PC-9 (cell line): Measurements from ENCODE around the gene RASL10B. TPM values are rescaled to one million over a fixed set of nuclear protein-coding genes. Genes with fewer than 3 reads are reported as not detected.
A peak's percentile ranks its signal among the peaks of the same experiment; 100 is the strongest.

ENCODE experiments used
- BruUV-seq: library from RNA; stranded (reverse); fragments of 400-500 nt; replicated peaks from 2 replicates; lab custom pipeline; 2021; lab: Mats Ljungman, UMichigan
- CTCF ChIA-PET: fragments of 300-600 bp; sonication (Branson Sonifier 250); formaldehyde crosslinking; loops from one replicate; lab custom pipeline; 2022; ENCODE audit warnings: antibody characterized with exemption; lab: Charles Lee
- POLR2A ChIA-PET: fragments of 300-600 bp; sonication (Branson Sonifier 250); formaldehyde crosslinking; loops from one replicate; lab custom pipeline; 2022; ENCODE audit warnings: antibody characterized with exemption; ENCODE audit not compliant: unreplicated experiment; lab: Charles Lee
- DNase-seq, 2 experiments: peaks; one replicate each; pipeline versions ENCODE4 v3.0.0 to v3.0.0-alpha.2; 2015 to 2022; ENCODE audit warnings: mixed read lengths in 1 of 2
- H2AFZ ChIP-seq: fragments of 200-600 bp; sonication (generic); 2 replicates; pipeline ENCODE4 v1.8.1; 2017; ENCODE audit warnings: antibody characterized with exemption
- H3F3A ChIP-seq: fragments of 200-600 bp; sonication (generic); 2 replicates; pipeline ENCODE4 v1.8.1; 2017; ENCODE audit warnings: antibody characterized with exemption, mild to moderate bottlenecking, low read depth; ENCODE audit not compliant: insufficient read depth
- H3K27ac ChIP-seq: fragments of 200-600 bp; sonication (generic); 2 replicates; pipeline ENCODE4 v1.6.1; 2016; ENCODE audit warnings: mixed run types
- H3K27me3 ChIP-seq: fragments of 200-600 bp; sonication (generic); 2 replicates; pipeline ENCODE4 v1.6.1; 2016; ENCODE audit warnings: low read depth, mixed run types; ENCODE audit not compliant: insufficient read depth
- H3K36me3 ChIP-seq: fragments of 200-600 bp; sonication (generic); 2 replicates; pipeline ENCODE4 v1.6.1; 2016; ENCODE audit warnings: low read depth, mixed run types
- H3K4me1 ChIP-seq: fragments of 200-600 bp; sonication (generic); replicated peaks from 2 replicates; pipeline ENCODE4 v1.6.1; 2016; ENCODE audit warnings: mixed run types; ENCODE audit not compliant: insufficient read depth
- H3K4me2 ChIP-seq: fragments of 200-600 bp; sonication (generic); 2 replicates; pipeline ENCODE4 v1.6.1; 2017; ENCODE audit warnings: mixed run types
- H3K4me3 ChIP-seq: fragments of 200-600 bp; sonication (generic); 2 replicates; pipeline ENCODE4 v1.6.1; 2016; ENCODE audit warnings: mixed run types
- H3K79me2 ChIP-seq: fragments of 200-600 bp; sonication (generic); 2 replicates; pipeline ENCODE4 v1.6.1; 2017; ENCODE audit warnings: low read depth, mixed run types
- H3K9me2 ChIP-seq: fragments of 200-600 bp; sonication (generic); 2 replicates; pipeline ENCODE4 v1.8.1; 2017; ENCODE audit warnings: mild to moderate bottlenecking; ENCODE audit not compliant: insufficient read depth
- H3K9me3 ChIP-seq: fragments of 200-600 bp; sonication (generic); 2 replicates; pipeline ENCODE4 v1.8.1; 2016; ENCODE audit warnings: low read depth; ENCODE audit not compliant: insufficient read depth
- H4K20me1 ChIP-seq: fragments of 200-600 bp; sonication (generic); 2 replicates; pipeline ENCODE4 v1.8.1; 2017; ENCODE audit not compliant: insufficient read depth
- CTCF ChIP-seq: fragments of 200-600 bp; sonication (generic); conservative IDR thresholded peaks from 2 replicates; pipeline ENCODE4 v1.6.1; 2017; ENCODE audit warnings: mixed run types, antibody characterized with exemption, mild to moderate bottlenecking, moderate library complexity
- EZH2 ChIP-seq: fragments of 200-600 bp; sonication (generic); IDR thresholded peaks from 2 replicates; pipeline ENCODE4 v1.8.0; 2017; ENCODE audit warnings: antibody characterized with exemption, low read depth
- intact Hi-C: fragments of 100-400 bp; cut with micrococcal nuclease; formaldehyde crosslinking; loops from one replicate; pipeline ENCODE4 v1.10.0; 2022; ENCODE audit not compliant: unreplicated experiment
- total RNA-seq: library from RNA; stranded (reverse); gene quantifications from 2 replicates; pipeline ENCODE4 v1.2.3, GENCODE V29; 2021

The RASL10B gene
- total RNA-seq, 1 experiment from 2014 or later: 0.11 TPM

- BruUV-seq: no TSS peak
These were observed 49.5 kb downstream of the RASL10B start for GRCh38 chr17:35780950-35781349.

GRCh38 chr17:35784895-35785294, 53.5 kb downstream of the RASL10B start:
- intact Hi-C loops: no loop called here
- BruUV-seq: no TSS peak
- Histone ChIP-seq H3K4me3 (no peak overlapping the region), H3K4me1 (peaks cover 71% of the 10 kb centered on the region), H4K20me1 (no peaks in the 10 kb centered on the region), H3K79me2 (no peaks in the 10 kb centered on the region), H3K36me3 (no peaks in the 10 kb centered on the region), H3F3A (peaks cover 49% of the 10 kb centered on the region), H3K9me2 (no peaks in the 10 kb centered on the region), H2AFZ (no peak overlapping the region), H3K4me2 (peak overlapping the region; percentile 57; the same call in 1 of the 2 replicates), H3K27ac (no peak overlapping the region), H3K9me3 (no peaks in the 10 kb centered on the region), H3K27me3 (no peaks in the 10 kb centered on the region)
- TF ChIP-seq CTCF (no peak), EZH2 (no peak)
- DNase-seq: peak in 1 of 2 experiments; percentile 36
- ChIA-PET POLR2A (no interaction called here), CTCF (interaction anchor here (1.2 kb wide), 1 partner anchor 18 kb away, joined by 3 read pairs; no protein-coding TSS in a partner anchor)

More at GRCh38 chr17:35780950-35781349, 49.5 kb downstream of the RASL10B start:
- Histone ChIP-seq H3K9me3 (no peaks in the 10 kb centered on the region), H3F3A (peaks cover 39% of the 10 kb centered on the region; the same call in 1 of the 2 replicates), H3K27me3 (no peaks in the 10 kb centered on the region; the same call in 1 of the 2 replicates), H3K9me2 (no peaks in the 10 kb centered on the region), H3K79me2 (no peaks in the 10 kb centered on the region), H2AFZ (no peak overlapping the region), H3K27ac (no peak overlapping the region), H3K4me2 (no peak overlapping the region), H3K4me3 (no peak overlapping the region), H3K36me3 (no peaks in the 10 kb centered on the region), H3K4me1 (peaks cover 59% of the 10 kb centered on the region), H4K20me1 (no peaks in the 10 kb centered on the region)
- TF ChIP-seq EZH2 (no peak), CTCF (no peak)
- DNase-seq: no peak
- POLR2A ChIA-PET: interaction anchor here (0.5 kb wide), 1 partner anchor 17 kb away, joined by 7 read pairs; no protein-coding TSS in a partner anchor
- intact Hi-C loops: no loop called here
- CTCF ChIA-PET: interaction anchor here (0.7 kb wide), 1 partner anchor 11 kb away, joined by 5 read pairs; no protein-coding TSS in a partner anchor

- Histone ChIP-seq H3K27me3 (no peaks in the 10 kb centered on the region), H2AFZ (no peak overlapping the region), H3K9me2 (no peaks in the 10 kb centered on the region), H3K4me3 (no peak overlapping the region), H3K4me2 (peak overlapping the region; percentile 51), H3K27ac (peak overlapping the region; percentile 80), H4K20me1 (no peaks in the 10 kb centered on the region), H3K4me1 (peaks cover 81% of the 10 kb centered on the region), H3K36me3 (no peaks in the 10 kb centered on the region), H3F3A (peaks cover 49% of the 10 kb centered on the region), H3K9me3 (no peaks in the 10 kb centered on the region), H3K79me2 (no peaks in the 10 kb centered on the region)
- BruUV-seq: no TSS peak
- TF ChIP-seq CTCF (no peak), EZH2 (no peak)
- intact Hi-C loops: no loop called here
- POLR2A ChIA-PET: no interaction called here
- peak in 1 of 2 experiments; percentile 40 for DNase-seq
- CTCF ChIA-PET: interaction anchor here (0.6 kb wide), 3 partner anchors 17 to 23 kb away, joined by 3 read pairs; no protein-coding TSS in a partner anchor
These were observed 55.5 kb downstream of the RASL10B start for GRCh38 chr17:35786941-35787432.
